ENCODE results near the gene PHACTR3. TPM values are rescaled to one million over a fixed set of nuclear protein-coding genes. Genes with fewer than 3 reads are reported as not detected.

Gene PHACTR3
- total and polyA plus RNA-seq, 2 donors (not counting 3 experiments of a cell fraction or from before 2014, with no cell fraction given), result not detected

GRCh38 chr20:59574308-59574707, 30.0 kb upstream of the PHACTR3 start:
- Histone ChIP-seq H3K4me3 (replicated peaks in 1 of 3; ENCODE audit: insufficient read depth in 1 of 3, low read depth in 1 of 3, low read length in 3 of 3) (no peak overlapping the region), H3K9me3 (replicated peaks; ENCODE audit: control insufficient read depth, insufficient read depth, low read length) (no peaks in the 10 kb centered on the region), H3K27ac (ENCODE audit: insufficient read depth, low read depth, low read length) (no peak overlapping the region), H4K20me1 (replicated peaks; ENCODE audit: control insufficient read depth, extremely low read depth, insufficient read depth, low read length) (no peaks in the 10 kb centered on the region), H3K4me1 (ENCODE audit: control insufficient read depth, extremely low read depth, insufficient read depth, low read length) (no peaks in the 10 kb centered on the region), H3K9me1 (replicated peaks; ENCODE audit: control insufficient read depth, extremely low read depth, insufficient read depth, low read length) (no peaks in the 10 kb centered on the region), H3K36me3 (ENCODE audit: control insufficient read depth in 2 of 2, extremely low read depth in 1 of 2, insufficient read depth in 2 of 2, low read length in 2 of 2) (no peaks in the 10 kb centered on the region), H3K79me2 (ENCODE audit: control insufficient read depth, insufficient read depth, low read length) (no peaks in the 10 kb centered on the region), H3K9ac (replicated peaks; ENCODE audit: extremely low read depth, insufficient read depth, low read length) (no peak overlapping the region), H3K27me3 (ENCODE audit: control insufficient read depth in 2 of 2, insufficient read depth in 2 of 2, low read length in 2 of 2) (peaks cover 2% of the 10 kb centered on the region in 2 experiments), H3K4me2 (ENCODE audit: insufficient read depth, low read length) (no peak overlapping the region), H2AFZ (ENCODE audit: low read depth, low read length) (no peak overlapping the region)
- ChIA-PET POLR2A (no interaction called here), CTCF (no interaction called here)
- DNase-seq (ENCODE audit: low read depth, low spot score) (no peak), FAIRE-seq (no peak)
- dilution Hi-C loops (cut with MboI; ENCODE audit: extremely low pct_ligation_motif_present, low sequenced_read_pairs), result no loop called here
- no TSS peak for BruUV-seq (replicated peaks)
- TF ChIP-seq MAX (IDR thresholded peaks at IDR 0.05; ENCODE audit: insufficient read depth, insufficient read length), result no peak
- no peak for TF ChIP-seq CTCF (IDR thresholded peaks at IDR 0.05; ENCODE audit: extremely low read depth in 1 of 2, insufficient read depth in 1 of 2, low read depth in 1 of 2, low read length in 2 of 2)
- no peak for TF ChIP-seq JUN (IDR thresholded peaks at IDR 0.05; ENCODE audit: borderline replicate concordance, insufficient read depth, insufficient read length, low read depth)
- no peak for TF ChIP-seq MYC (IDR thresholded peaks at IDR 0.05; ENCODE audit: low read depth, low read length)
- no peak for TF ChIP-seq EZH2 (IDR thresholded peaks at IDR 0.05; ENCODE audit: borderline replicate concordance, low read depth, low read length, severe bottlenecking)
- TF ChIP-seq POLR2AphosphoS5 (IDR thresholded peaks at IDR 0.05; ENCODE audit: insufficient read depth, low read depth, low read length), result no peak
- no peak for TF ChIP-seq GATA2 (IDR thresholded peaks at IDR 0.05; ENCODE audit: insufficient read depth, insufficient read length, low read depth, low read length)
- no peak for TF ChIP-seq FOS (IDR thresholded peaks at IDR 0.05; ENCODE audit: borderline replicate concordance, insufficient read depth, low read length)
- TF ChIP-seq POLR2A (IDR thresholded peaks at IDR 0.05; ENCODE audit: low read depth, low read length), result no peak
- intact Hi-C loops (cut with micrococcal nuclease), result no loop called here
